Measurements from ENCODE around the gene MRPS18A. TPM values are rescaled to one million over a fixed set of nuclear protein-coding genes. Genes with fewer than 3 reads are reported as not detected.
A peak's percentile ranks its signal among the peaks of the same experiment; 100 is the strongest.

MRPS18A gene
- total and polyA plus RNA-seq, 2 of the 8 experiments (the other 6 are each of a cell fraction or from before 2014, with no cell fraction given): 48.3 to 121 TPM

DNA sequence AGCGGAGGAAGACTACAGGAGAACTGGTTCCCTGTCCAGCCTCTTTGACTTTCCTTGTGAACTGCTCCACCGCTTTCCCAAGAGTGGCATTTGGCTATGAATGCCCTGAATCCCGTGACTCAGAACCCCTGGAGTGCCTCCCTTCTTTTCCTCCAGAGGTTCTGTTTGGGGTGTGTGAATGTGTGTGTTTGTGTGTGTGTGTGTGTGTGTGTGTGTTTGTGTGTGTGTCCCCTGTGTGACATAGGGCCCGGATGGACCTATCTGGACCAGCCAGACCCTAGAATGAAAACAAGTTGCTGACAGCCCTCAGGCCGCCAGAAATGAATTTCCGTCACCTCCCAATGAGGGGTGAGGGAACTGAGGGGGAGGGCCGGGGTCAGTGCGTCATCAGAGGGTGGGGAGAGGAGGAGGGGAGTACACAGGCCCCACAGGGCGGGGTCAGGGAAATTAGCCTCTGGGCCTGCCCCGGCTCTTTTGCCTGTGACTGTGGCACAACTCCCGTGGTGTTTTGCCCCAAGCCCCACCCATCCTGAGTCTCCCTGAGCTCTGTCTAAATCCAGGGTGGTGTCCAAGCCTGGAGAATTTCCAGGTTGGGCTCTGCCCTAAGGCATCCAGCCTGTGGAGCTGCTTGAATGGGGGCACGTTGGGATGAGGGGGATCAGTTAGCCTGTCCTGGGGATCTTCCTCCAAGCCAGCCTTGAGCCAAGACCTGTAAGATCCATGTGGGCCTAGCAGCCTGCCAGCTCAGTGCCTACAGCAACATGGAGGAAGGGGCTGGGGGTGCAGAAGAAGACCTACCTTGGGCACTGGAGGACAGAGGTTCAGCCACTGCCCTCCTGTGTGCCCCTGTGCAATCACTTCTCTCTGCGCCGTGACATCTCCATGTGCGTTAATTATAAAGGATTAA is 15.2 kb upstream of the MRPS18A start (continued):
- TF ChIP-seq, protein P1, sequence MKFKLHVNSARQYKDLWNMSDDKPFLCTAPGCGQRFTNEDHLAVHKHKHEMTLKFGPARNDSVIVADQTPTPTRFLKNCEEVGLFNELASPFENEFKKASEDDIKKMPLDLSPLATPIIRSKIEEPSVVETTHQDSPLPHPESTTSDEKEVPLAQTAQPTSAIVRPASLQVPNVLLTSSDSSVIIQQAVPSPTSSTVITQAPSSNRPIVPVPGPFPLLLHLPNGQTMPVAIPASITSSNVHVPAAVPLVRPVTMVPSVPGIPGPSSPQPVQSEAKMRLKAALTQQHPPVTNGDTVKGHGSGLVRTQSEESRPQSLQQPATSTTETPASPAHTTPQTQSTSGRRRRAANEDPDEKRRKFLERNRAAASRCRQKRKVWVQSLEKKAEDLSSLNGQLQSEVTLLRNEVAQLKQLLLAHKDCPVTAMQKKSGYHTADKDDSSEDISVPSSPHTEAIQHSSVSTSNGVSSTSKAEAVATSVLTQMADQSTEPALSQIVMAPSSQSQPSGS (IDR thresholded peaks at IDR 0.05; ENCODE audit: low read length): peak; percentile 54; the same call in 1 of the 2 replicates
- TF ChIP-seq TBP (IDR thresholded peaks at IDR 0.05; ENCODE audit: low read depth, low read length) (peak; percentile 80), JUN (IDR thresholded peaks at IDR 0.05; ENCODE audit: low read depth, low read length) (no peak), POLR2AphosphoS5 (IDR thresholded peaks at IDR 0.05; ENCODE audit: low read depth, low read length) (peak; percentile 70)
- TF ChIP-seq, protein P2, sequence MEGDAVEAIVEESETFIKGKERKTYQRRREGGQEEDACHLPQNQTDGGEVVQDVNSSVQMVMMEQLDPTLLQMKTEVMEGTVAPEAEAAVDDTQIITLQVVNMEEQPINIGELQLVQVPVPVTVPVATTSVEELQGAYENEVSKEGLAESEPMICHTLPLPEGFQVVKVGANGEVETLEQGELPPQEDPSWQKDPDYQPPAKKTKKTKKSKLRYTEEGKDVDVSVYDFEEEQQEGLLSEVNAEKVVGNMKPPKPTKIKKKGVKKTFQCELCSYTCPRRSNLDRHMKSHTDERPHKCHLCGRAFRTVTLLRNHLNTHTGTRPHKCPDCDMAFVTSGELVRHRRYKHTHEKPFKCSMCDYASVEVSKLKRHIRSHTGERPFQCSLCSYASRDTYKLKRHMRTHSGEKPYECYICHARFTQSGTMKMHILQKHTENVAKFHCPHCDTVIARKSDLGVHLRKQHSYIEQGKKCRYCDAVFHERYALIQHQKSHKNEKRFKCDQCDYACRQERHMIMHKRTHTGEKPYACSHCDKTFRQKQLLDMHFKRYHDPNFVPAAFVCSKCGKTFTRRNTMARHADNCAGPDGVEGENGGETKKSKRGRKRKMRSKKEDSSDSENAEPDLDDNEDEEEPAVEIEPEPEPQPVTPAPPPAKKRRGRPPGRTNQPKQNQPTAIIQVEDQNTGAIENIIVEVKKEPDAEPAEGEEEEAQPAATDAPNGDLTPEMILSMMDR (IDR thresholded peaks at IDR 0.05; ENCODE audit: control extremely low read depth in 1 of 3, insufficient read depth in 1 of 3, low read depth in 1 of 3, low read length in 3 of 3): no peak

Measured in H1 (cell line).